ENCODE measurements around the gene CREB3L4. TPM values are rescaled to one million over a fixed set of nuclear protein-coding genes. Genes with fewer than 3 reads are reported as not detected.
"Not testable (repeated sequence)": the region's sequence is repeated elsewhere in the genome, so short reads cannot be mapped to it uniquely, and the experiment has no call there.

Gene CREB3L4
- total RNA-seq, 1 donor from 2014 or later: 7.6 TPM

GRCh38 chr1:153958961-153959260 is 8.8 kb upstream of the CREB3L4 start:
- DNase-seq (ENCODE audit: low read depth, low spot score): no peak

DNA sequence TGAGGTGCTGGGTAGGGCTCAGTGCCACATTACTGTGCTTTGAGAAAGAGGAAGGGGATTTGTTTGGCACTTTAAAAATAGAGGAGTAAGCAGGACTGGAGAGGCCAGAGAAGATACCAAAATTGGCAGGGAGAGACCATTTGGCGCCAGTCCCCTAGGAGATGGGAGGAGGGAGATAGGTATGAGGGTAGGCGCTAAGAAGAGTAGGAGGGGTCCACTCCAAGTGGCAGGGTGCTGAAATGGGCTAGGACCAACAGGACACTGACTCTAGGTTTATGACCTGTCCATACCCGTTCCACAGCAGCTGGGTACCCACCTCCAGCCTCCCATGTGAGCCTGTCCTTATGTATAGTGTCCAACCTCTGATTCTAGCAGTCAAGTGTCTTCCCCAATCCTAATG is 8.2 kb upstream of the CREB3L4 start:
- DNase-seq (ENCODE audit: low read depth, low spot score): no peak

GRCh38 chr1:153960206-153960605 is 7.5 kb upstream of the CREB3L4 start:
- no peak for DNase-seq (ENCODE audit: low read depth, low spot score)

DNA sequence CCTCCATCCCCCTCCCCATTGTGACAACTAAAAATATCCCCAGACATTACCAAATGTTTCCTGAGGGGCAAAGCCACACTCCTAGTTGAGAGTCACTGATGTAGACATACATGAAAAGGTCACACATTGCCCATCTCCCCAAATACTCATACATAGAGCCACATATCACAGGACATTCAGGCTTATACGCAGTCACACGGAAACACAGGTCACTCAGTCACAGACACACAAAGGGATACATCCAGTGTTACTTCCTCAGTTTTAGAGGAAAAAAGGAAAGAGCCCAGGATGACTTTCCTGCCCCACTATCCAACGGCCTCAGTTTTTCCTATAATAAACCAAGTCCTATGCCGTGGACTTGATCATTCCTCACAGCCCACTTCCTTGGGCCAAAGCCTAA is 6.3 kb upstream of the CREB3L4 start:
- DNase-seq (ENCODE audit: low read depth, low spot score): no peak

DNA sequence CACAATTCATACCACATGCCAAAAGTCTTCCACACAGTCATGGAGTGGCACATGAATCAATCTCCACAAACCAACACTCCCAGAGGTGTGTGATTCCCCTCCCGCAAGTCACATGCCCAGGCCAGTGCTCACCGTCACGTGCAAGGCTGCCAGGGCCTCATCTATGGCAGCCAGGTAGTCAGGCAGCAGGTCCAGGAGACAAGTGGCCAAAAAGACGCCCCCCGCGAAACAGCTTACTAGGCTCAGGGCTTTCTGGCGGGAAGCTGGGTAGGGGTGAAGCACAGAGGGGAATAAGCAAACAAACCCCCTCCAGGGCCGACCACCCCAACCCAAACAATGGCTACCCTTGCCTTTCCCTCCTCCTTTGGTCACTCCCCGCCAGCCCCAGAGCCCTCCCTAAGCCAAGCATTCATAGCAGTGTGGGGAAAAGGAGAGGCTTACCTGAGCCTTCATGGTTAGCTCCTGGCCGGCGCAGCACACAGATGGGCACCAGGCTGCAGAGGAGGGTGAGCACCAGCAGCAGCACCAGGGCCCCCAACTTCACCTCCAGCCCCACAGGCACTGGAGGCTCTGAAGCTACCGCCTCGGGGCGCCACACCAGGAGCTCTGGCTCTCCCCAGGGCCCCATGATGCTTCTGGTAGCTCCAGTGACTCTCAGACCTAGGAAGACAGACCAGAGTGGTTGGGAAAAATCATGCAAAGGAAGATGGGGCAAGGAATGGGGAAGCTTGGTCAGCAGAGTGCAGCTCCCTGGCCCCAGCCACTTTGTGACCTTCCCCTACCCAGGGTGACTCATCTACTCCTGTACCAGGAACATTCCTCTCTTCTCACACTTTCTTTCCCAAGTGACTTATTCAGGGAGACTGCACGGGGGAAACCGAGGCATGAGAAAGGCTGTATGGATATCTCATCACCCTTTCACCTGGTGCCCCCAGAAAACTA is 5.3 kb upstream of the CREB3L4 start:
- DNase-seq (ENCODE audit: low read depth, low spot score): no peak

DNA sequence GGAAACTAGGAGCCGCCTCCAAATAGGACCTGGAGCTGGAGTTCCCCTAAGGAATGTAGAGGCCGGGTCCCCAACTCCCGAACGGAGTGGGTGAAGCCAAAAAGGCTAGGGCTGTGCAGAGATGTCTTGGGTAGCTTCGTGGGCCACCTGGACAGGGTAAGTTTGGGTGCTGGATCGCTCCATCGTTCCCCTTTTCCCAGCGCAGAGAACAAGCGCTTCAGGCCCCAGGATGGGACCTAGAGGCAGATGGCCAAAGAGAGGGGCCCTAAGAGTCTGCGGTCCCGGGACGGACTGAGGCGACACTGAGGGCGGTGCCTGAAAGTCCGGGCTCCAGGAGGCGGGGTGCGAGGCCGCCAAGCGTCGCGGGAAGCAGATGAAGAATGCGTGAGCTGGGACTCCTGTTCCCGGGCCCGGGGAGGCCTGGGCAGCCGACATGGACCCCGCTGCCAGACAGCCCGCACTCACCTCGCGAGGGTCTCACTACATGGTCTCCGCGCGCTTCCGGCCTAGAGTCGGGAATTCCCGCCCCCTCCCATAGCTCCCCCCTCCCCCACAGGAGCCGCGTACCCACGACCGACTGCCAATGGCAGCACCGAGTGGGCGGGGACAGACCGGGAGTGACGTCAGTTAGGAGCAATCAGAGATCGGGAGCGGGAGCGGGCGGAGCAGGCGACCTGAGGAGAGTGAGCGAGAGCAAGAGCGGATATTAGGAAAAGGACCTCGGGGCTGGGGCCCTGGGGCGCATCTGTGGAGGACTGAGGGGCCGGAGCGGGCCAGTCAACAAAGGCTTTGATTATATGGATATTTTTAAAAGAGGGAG is 4.5 kb upstream of the CREB3L4 start, which contains the start of gene SLC39A1:
Gene SLC39A1, minus strand, starts transcription at position 508 of the 820 bp plus-strand sequence. CDS start 822 bp downstream, outside the sequence.
- peak; percentile 80 for DNase-seq (ENCODE audit: low read depth, low spot score)

DNA sequence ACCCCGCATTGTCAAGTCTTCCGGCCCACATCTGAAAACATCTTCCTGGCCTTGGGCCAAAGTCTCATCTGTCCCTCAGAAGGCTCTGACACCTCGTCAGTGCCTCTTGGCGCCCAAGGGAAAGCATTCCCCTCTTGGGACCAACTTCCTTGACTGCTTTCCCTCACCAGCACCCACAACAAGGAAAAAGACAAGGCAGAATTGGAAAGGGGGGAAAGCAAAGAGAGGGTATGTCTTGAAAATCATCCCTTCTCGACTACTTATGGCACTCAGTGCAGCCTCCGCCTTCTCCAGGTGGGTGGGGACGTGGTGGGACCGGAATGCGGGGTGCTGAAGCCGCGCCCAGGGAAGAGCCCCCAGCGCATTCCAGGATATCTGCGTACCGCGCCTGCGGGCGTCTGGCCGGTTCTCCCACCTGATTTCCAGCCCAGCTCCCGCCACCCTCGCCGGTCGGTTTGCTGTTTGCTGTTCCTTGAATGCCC is 3.8 kb upstream of the CREB3L4 start:
- no peak for DNase-seq (ENCODE audit: low read depth, low spot score)

GRCh38 chr1:153968000-153968363 is 280 bp downstream of the CREB3L4 start:
- no peak for DNase-seq (ENCODE audit: low read depth, low spot score)

- no peak for DNase-seq (ENCODE audit: low read depth, low spot score)
Observed at GRCh38 chr1:153968408-153968807, 706 bp downstream of the CREB3L4 start.

DNA sequence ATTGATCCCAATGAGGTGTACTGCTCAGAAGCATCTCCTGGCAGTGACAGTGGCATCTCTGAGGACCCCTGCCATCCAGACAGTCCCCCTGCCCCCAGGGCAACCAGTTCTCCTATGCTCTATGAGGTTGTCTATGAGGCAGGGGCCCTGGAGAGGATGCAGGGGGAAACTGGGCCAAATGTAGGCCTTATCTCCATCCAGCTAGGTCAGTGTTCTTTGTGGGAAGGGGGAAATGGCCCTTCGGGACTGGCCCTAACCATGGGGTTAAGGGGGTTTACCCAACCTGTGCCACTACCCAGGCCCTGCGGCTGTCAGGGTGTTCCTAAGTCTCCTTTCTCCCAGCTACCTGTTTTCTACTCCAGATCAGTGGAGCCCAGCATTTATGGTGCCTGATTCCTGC is 1.3 kb downstream of the CREB3L4 start:
- DNase-seq (ENCODE audit: low read depth, low spot score): no peak

GRCh38 chr1:153970346-153970745 is 2.6 kb downstream of the CREB3L4 start:
- no peak for DNase-seq (ENCODE audit: low read depth, low spot score)

GRCh38 chr1:153973071-153973470 is 5.4 kb downstream of the CREB3L4 start:
- DNase-seq (ENCODE audit: low read depth, low spot score): no peak

- DNase-seq (ENCODE audit: low read depth, low spot score): no peak
Observed at GRCh38 chr1:153973525-153973924, 5.8 kb downstream of the CREB3L4 start.

GRCh38 chr1:153976819-153977249 is 9.1 kb downstream of the CREB3L4 start:
- no peak for DNase-seq (ENCODE audit: low read depth, low spot score)

DNA sequence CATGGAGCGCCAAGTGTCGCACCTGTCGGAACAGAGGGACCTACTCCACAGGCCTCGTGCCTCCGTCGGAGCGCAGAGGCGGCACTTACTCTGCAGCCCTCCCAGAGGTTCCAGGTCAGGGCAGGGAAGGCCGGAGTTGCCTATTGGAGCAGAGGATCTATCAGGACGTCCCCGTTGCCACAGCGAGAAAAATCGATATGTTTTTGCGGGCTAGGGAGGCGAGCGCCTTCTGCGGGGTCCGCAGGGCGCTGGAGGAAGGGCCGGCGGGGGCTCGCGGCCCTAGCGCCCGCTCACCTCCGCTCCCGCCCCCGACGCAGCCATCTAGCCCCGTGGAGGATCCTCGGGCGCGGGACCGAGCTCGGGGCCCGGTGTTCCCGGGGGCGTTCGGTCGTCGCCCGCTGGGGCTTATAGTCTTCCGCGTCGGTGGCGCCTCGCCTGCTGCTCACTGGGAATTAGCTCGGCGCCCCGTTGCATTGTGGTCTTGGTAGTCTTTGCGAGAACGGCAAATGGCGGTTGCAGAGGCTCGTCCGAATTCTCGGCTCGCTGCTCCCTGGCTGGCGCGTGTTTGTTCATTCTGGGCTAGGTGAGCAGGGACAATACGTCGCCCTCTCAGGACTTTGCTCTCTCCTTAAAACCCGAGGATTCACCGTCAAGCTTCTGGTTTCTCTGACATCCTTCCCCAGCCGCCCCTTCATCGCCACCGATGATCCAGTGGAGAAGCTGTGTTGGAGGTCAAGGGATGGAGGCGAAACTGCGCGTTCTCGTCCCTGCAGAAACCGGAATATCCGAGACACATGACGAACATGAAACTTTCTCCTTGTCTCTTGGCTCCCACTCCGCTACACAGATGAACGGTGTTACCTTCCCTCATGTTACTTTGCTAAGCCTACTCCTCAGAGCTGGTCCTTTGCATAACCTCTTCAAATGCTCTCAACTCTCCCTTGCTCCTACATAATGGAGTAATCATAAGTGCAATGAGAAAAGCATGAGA is 9.8 kb downstream of the CREB3L4 start, which contains the start of gene JTB:
Gene JTB, minus strand, starts transcription at position 425 of the 991 bp plus-strand sequence. Its CDS starts 422 bp downstream, at position 3.
- no peak for DNase-seq (ENCODE audit: low read depth, low spot score)

DNA sequence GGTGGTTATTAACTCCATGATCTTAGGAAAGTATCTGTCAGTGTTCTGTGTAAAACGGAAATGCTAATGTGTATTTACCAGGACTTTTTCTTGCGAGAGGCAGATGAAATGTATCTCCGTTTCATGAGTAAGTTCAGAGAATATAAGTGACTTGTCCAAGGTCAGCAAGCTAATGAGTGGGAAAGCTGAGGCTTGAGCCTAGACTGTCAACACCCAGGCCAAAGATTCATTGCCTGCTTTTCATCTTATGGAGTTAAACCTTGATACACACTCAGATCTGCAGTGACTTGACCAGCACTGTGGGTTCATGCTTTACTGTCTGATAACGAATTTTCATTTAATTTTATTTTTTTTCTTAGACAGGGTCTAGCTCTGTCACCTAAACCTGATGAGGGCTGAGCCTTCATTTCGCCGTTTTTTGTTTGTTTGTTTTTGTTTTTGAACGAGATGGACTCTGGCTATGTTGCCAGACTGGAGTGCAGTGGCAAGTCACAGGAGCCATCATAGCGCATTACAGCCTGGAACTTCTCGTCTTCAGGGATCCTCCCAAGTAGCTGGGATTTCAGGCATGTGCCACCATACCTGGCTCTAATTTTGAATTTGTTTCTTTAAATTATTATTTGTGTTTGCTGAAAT is 10.7 kb downstream of the CREB3L4 start:
- no peak for DNase-seq (ENCODE audit: low read depth, low spot score)

GRCh38 chr1:153979091-153979490 is 11.4 kb downstream of the CREB3L4 start:
- DNase-seq (ENCODE audit: low read depth, low spot score): not testable (repeated sequence)

GRCh38 chr1:153981735-153982134 is 14.0 kb downstream of the CREB3L4 start:
- not testable (repeated sequence) for DNase-seq (ENCODE audit: low read depth, low spot score)

DNA sequence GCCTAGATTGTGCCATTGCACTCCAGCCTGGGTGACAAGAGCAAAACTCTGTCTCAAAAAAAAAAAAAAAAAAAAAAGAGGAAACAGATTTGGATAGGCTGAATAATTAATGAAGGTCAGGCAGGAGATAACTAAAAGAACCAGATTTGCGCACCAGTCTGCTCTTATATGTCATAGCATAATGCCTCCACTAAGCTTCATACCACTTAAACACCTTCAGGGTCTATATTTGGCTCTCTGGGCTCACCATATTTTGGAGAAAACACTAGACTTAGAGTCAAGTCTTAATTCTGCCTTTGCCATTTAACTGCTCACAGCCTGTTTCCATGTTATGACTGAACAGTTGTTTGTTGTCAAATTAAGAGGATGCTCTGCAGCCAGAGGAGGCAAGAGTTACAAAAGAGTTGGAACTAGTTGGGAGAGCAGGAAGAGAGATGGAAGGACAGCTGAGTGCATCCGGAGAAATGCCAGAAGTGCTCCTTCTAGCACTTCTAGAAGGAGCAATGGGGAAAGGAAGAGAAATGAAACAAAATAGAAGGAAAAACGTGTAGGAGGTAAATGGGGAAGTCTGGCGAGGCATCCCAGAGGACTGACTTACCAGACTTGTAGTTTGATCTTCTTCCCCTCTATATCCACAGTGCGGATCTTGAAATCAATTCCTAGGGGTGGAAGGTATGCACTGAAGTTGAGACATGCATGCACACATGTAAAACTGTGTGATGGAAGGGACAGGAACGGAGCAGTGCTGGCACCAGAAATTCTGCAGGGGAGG is 16.6 kb downstream of the CREB3L4 start:
- DNase-seq (ENCODE audit: low read depth, low spot score): no peak

All from pulmonary artery endothelial cell (primary cell).